BE2C (cell line): ENCODE results near the gene SERAC1.

Experiments
- DNase-seq: peaks from one replicate; pipeline ENCODE4 v3.0.0-alpha.2; 2020
- H3K27me3 ChIP-seq: fragments of 250-450 bp; sonication (Bioruptor Pico); 2 replicates; pipeline ENCODE4 v1.5.1; 2020; ENCODE audit warnings: mild to moderate bottlenecking
- H3K36me3 ChIP-seq: fragments of 250-450 bp; sonication (Bioruptor Pico); 2 replicates; pipeline ENCODE4 v1.5.1; 2020; ENCODE audit warnings: mild to moderate bottlenecking
- H3K4me1 ChIP-seq: fragments of 250-450 bp; sonication (Bioruptor Pico); 2 replicates; pipeline ENCODE4 v1.5.1; 2020
- H3K4me3 ChIP-seq: 2 replicates; pipeline ENCODE4 v1.5.1; 2011; ENCODE audit warnings: low read depth, low read length
- H3K9me3 ChIP-seq: fragments of 250-450 bp; sonication (Bioruptor Pico); 2 replicates; pipeline ENCODE4 v1.5.1; 2020
- TF ChIP-seq, protein P1 (sequence below): IDR thresholded peaks from 2 replicates; pipeline ENCODE4 v1.5.1; 2012; ENCODE audit warnings: mild to moderate bottlenecking, low read depth, low read length

The SERAC1 gene

DNA sequence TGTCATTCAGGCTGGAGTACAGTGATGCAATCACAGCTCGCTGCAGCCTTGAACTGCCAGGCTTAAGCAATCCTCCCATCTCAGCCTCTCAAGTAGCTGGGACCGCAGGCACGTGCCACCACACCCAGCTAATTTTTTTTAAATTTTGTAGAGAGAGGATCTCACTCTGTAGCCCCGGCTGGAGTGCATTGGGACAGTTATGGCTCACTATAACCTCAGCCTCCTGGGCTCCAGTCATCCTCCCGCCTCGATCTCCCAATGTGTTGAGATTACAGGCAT is 86.5 kb downstream of the SERAC1 start:
- Histone ChIP-seq H3K36me3 (no peaks in the 10 kb centered on the region), H3K4me1 (no peaks in the 10 kb centered on the region), H3K9me3 (no peaks in the 10 kb centered on the region), H3K27me3 (no peaks in the 10 kb centered on the region), H3K4me3 (no peak overlapping the region)
- TF ChIP-seq, protein P1, sequence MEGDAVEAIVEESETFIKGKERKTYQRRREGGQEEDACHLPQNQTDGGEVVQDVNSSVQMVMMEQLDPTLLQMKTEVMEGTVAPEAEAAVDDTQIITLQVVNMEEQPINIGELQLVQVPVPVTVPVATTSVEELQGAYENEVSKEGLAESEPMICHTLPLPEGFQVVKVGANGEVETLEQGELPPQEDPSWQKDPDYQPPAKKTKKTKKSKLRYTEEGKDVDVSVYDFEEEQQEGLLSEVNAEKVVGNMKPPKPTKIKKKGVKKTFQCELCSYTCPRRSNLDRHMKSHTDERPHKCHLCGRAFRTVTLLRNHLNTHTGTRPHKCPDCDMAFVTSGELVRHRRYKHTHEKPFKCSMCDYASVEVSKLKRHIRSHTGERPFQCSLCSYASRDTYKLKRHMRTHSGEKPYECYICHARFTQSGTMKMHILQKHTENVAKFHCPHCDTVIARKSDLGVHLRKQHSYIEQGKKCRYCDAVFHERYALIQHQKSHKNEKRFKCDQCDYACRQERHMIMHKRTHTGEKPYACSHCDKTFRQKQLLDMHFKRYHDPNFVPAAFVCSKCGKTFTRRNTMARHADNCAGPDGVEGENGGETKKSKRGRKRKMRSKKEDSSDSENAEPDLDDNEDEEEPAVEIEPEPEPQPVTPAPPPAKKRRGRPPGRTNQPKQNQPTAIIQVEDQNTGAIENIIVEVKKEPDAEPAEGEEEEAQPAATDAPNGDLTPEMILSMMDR, result no peak
- DNase-seq, result no peak

DNA sequence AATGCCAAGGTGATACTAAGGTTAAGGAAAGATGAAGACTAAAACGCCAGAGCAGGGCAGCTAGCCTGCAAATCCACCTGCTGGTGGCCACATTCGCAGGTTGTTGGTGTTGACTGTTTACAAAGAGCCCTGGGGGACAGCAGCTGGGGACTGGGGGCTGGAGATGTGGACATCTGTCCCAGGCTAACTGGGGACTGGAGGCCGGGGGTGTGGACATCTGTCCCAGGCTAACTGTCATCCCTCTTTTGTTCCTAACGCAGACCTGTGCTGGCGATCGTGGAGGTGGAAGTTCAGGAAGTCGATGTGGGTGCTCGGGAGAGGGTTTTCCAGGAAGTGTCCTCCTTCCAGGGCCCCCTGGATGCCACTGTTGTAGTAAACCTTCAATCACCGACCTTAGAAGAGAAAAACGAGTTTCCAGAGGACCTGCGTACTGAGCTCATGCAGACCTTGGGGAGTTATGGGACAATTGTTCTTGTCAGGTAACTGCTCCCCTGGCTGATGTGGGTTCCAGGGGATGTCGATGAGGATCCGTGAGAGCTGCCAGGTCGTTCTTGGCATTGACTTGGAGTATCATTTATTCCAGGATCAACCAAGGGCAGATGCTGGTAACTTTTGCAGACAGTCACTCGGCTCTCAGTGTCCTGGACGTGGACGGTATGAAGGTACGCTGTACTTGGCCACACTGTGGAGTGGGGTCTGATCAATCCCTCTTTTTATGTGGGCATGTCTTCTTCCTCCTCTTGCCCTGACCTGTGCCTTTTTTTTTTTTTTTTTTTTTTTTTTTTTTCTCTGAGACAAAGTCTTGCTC is 87.0 kb downstream of the SERAC1 start:
- H3K27me3 ChIP-seq, result no peaks in the 10 kb centered on the region
- H3K9me3 ChIP-seq, result no peaks in the 10 kb centered on the region

DNA sequence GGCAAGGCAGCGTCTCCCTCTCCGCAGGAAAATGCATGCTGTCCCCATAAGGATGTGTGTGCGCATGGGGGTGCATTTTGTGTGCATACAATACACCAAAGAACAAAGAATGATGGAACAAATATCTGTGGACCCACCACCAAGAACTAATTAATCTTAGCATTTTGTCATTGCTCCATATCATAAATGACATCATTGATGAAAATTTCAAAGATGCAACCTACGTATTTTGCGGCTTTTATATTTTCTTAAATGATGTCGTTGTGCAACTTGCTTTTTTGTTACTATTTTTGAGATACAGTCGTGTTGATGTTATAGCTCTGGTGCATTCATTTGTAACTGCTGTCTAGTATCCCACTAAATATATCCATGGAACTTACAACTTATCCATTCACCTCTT is 89.7 kb downstream of the SERAC1 start:
- Histone ChIP-seq H3K9me3 (no peaks in the 10 kb centered on the region), H3K27me3 (no peaks in the 10 kb centered on the region), H3K4me1 (peaks cover 3% of the 10 kb centered on the region), H3K4me3 (no peak overlapping the region), H3K36me3 (no peaks in the 10 kb centered on the region)
- DNase-seq, result no peak
- TF ChIP-seq, protein P1, result no peak

More for the DNA sequence above, 87.0 kb downstream of the SERAC1 start:
- DNase-seq, result no peak
- no peaks in the 10 kb centered on the region for H3K4me1 ChIP-seq
- no peak overlapping the region for H3K4me3 ChIP-seq
- TF ChIP-seq, protein P1, result no peak
- H3K36me3 ChIP-seq, result no peaks in the 10 kb centered on the region

DNA sequence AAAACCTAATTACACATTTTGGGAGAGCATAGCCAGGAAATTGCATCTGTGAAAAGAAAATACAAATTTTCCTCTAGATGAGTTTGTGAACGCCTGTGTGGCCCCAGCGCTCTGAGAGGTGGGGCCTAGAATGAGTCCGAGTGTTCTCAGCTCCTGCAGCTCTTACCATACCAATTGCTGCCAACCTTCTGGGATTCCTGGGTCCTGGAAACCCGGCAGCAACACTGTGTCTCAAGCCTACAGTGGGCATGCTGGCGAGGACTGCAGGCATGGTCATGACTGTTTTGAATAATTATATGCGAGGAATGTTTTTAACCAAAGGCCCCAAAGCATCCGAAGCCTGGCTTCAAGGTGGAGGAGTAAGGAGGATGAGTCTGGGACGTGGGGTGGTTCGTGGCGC is 90.4 kb downstream of the SERAC1 start:
- TF ChIP-seq, protein P1, result no peak
- DNase-seq, result no peak
- Histone ChIP-seq H3K27me3 (no peaks in the 10 kb centered on the region), H3K4me1 (peaks cover 3% of the 10 kb centered on the region), H3K4me3 (no peak overlapping the region), H3K36me3 (no peaks in the 10 kb centered on the region), H3K9me3 (no peaks in the 10 kb centered on the region)

DNA sequence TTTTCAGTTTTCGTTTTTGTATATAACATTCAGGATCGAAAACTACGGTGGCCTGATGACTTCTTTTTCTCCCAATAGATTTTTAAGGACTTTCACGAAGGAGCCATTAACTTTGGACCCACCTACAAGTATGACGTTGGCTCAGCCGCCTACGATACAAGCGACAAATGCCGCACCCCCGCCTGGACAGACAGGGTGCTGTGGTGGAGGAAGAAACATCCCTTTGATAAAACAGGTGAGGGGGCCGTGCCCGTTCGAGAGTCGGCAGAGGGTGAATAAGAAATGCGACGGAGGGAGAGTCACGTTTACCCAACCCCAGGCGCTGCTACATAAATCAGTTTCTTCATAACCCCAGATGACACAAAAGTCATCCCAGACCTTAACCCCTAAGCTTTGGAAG is 91.5 kb downstream of the SERAC1 start:
- no peak for DNase-seq
- Histone ChIP-seq H3K27me3 (no peaks in the 10 kb centered on the region), H3K4me1 (peaks cover 3% of the 10 kb centered on the region), H3K9me3 (no peaks in the 10 kb centered on the region), H3K4me3 (no peak overlapping the region), H3K36me3 (no peaks in the 10 kb centered on the region)
- TF ChIP-seq, protein P1, result no peak

DNA sequence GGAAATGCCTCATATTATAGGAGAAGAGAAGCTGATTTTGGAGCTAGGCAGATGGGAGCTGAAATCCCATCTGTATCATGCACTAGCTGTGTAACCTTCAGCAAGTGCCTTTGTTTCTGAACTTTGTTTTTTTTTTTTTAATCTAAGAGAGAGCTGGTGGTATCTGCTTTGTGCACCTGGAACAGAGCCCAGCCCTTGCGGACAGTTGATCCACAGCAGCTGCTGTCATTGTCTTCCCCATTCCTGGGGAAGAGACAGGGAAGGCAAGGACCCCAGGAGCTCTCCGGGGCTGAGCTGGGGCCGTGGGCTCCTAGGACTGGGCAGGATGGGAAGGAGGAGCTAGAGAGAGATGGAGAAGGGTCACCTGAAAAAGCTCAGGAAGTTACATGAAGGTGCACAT is 94.3 kb downstream of the SERAC1 start:
- H3K4me3 ChIP-seq, result no peak overlapping the region
- no peaks in the 10 kb centered on the region for H3K27me3 ChIP-seq
- peaks cover 3% of the 10 kb centered on the region for H3K4me1 ChIP-seq
- no peaks in the 10 kb centered on the region for H3K9me3 ChIP-seq
- no peaks in the 10 kb centered on the region for H3K36me3 ChIP-seq
- peak; percentile 71 for DNase-seq
- TF ChIP-seq, protein P1, result no peak
